HG02571 (cell line): ENCODE results near the gene SEPTIN10.
"Not testable (repeated sequence)": the region's sequence is repeated elsewhere in the genome, so short reads cannot be mapped to it uniquely, and the experiment has no call there.

Experiments
- ATAC-seq: cut with Tn5 transposase; IDR thresholded peaks from one replicate; pipeline ENCODE4 v1.9.1; 2021; ENCODE audit warnings: mild to moderate bottlenecking, moderate library complexity; ENCODE audit not compliant: unreplicated experiment

Gene SEPTIN10

GRCh38 chr2:109549016-109549590 is 64.7 kb downstream of the SEPTIN10 start:
- no peak for ATAC-seq

GRCh38 chr2:109547280-109547679 is 66.5 kb downstream of the SEPTIN10 start:
- ATAC-seq, result no peak

- no peak for ATAC-seq
Observed at GRCh38 chr2:109545828-109546713, 67.7 kb downstream of the SEPTIN10 start.

GRCh38 chr2:109542384-109542783 is 71.4 kb downstream of the SEPTIN10 start:
- no peak for ATAC-seq

GRCh38 chr2:109538546-109538945 is 75.2 kb downstream of the SEPTIN10 start:
- no peak for ATAC-seq

GRCh38 chr2:109537565-109538222 is 76.1 kb downstream of the SEPTIN10 start:
- ATAC-seq, result no peak

GRCh38 chr2:109536556-109536955 is 77.2 kb downstream of the SEPTIN10 start:
- not testable (repeated sequence) for ATAC-seq

GRCh38 chr2:109535217-109535946 is 78.4 kb downstream of the SEPTIN10 start:
- ATAC-seq, result no peak

- no peak for ATAC-seq
Observed at GRCh38 chr2:109533823-109534222, 79.9 kb downstream of the SEPTIN10 start.

GRCh38 chr2:109532728-109533076 is 81.1 kb downstream of the SEPTIN10 start:
- no peak for ATAC-seq

GRCh38 chr2:109531896-109532727 is 81.7 kb downstream of the SEPTIN10 start:
- ATAC-seq, result no peak

GRCh38 chr2:109531221-109531620 is 82.5 kb downstream of the SEPTIN10 start:
- ATAC-seq, result no peak

GRCh38 chr2:109530712-109531111 is 83.1 kb downstream of the SEPTIN10 start:
- no peak for ATAC-seq

- ATAC-seq, result no peak
Observed at GRCh38 chr2:109529532-109530449, 84.0 kb downstream of the SEPTIN10 start.

- no peak for ATAC-seq
Observed at GRCh38 chr2:109528811-109529501, 84.8 kb downstream of the SEPTIN10 start.

GRCh38 chr2:109527846-109528705 is 85.7 kb downstream of the SEPTIN10 start:
- ATAC-seq, result no peak

- no peak for ATAC-seq
Observed at GRCh38 chr2:109527079-109527478, 86.7 kb downstream of the SEPTIN10 start.
